Renal cortical epithelial cell (primary cell): ENCODE results near the gene KCNH1. TPM values are rescaled to one million over a fixed set of nuclear protein-coding genes. Genes with fewer than 3 reads are reported as not detected.

ENCODE experiments used
- DNase-seq: peaks from one replicate; pipeline ENCODE4 v3.0.0-alpha.2; 2011; ENCODE audit warnings: low read depth
- total RNA-seq: library from RNA; depleted of rRNA; stranded (reverse); fragments of >200 nt; gene quantifications from 2 replicates; pipeline ENCODE4 v1.2.3, GENCODE V29; 2014

The KCNH1 gene, protein sequence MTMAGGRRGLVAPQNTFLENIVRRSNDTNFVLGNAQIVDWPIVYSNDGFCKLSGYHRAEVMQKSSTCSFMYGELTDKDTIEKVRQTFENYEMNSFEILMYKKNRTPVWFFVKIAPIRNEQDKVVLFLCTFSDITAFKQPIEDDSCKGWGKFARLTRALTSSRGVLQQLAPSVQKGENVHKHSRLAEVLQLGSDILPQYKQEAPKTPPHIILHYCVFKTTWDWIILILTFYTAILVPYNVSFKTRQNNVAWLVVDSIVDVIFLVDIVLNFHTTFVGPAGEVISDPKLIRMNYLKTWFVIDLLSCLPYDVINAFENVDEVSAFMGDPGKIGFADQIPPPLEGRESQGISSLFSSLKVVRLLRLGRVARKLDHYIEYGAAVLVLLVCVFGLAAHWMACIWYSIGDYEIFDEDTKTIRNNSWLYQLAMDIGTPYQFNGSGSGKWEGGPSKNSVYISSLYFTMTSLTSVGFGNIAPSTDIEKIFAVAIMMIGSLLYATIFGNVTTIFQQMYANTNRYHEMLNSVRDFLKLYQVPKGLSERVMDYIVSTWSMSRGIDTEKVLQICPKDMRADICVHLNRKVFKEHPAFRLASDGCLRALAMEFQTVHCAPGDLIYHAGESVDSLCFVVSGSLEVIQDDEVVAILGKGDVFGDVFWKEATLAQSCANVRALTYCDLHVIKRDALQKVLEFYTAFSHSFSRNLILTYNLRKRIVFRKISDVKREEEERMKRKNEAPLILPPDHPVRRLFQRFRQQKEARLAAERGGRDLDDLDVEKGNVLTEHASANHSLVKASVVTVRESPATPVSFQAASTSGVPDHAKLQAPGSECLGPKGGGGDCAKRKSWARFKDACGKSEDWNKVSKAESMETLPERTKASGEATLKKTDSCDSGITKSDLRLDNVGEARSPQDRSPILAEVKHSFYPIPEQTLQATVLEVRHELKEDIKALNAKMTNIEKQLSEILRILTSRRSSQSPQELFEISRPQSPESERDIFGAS
- total RNA-seq = 7.1 and 18.3 TPM in 2 replicates

GRCh38 chr1:211133836-211134669, at the start of gene KCNH1:
KCNH1 (minus strand) TSS chr1:211134148; CDS start chr1:211133945, 203 bp downstream.
- DNase-seq = peak; percentile 42

GRCh38 chr1:211182746-211183145, 48.8 kb upstream of the KCNH1 start:
- no peak for DNase-seq

DNA sequence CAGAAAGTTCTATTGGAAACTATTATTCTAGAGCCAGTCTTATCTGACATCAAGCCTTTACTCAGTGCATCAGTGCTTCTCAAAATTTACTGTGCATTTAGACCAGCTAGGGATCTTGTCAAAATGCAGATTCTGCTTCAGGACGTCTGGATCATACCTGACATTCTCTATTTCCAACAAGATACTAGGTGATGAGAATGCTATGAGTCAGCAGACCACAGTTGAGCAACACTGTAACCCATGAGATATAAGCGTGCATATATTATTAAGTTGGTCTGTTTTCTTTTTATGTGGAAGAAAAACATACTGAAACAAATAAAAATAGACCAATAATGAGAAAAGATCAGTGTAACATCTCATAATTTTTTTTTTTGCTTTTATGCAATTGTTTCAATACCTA, 40.4 kb upstream of the KCNH1 start:
- DNase-seq = peak; percentile 23

DNA sequence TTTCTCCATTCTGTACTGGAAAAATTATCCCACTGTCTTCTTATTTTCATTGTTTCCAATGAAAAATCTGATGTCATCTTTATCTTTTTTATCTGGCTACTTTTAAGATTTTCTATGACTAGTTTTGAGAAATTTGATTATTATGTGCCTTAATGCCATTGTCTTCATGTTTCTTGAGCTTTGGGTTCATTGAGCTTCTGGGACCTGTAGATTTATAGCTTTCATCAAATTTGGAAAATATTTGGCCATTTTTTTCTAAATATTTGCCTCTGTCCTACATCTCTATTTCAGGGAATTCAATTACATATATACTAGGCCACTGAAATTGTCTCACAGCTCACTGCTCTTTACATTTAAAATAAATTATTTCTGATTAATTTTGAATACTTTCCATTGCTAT, 38.7 kb upstream of the KCNH1 start:
- no peak for DNase-seq

GRCh38 chr1:211169353-211169752, 35.4 kb upstream of the KCNH1 start:
- DNase-seq = no peak

- DNase-seq = no peak
These were observed 24.9 kb upstream of the KCNH1 start for GRCh38 chr1:211158866-211159265.

DNA sequence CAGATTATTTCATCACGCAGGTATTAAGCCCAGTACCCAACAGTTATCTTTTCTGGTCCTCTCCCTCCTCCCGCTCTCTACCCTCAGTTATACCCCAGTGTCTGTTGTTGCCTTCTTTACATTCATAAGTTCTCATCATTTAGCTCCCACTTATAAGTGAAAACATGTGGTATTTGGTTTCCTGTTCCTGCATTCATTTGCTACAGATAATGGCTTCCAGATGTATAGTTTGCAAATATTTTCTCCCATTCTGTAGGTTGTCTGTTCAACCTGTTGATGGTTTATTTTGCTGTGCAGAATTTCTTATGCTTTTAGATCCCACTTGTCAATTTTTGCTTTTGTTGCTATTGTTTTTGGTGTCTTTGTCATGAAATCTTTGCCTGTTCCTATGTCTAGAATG, 21.1 kb upstream of the KCNH1 start:
- no peak for DNase-seq

GRCh38 chr1:211153932-211154331, 20.0 kb upstream of the KCNH1 start:
- DNase-seq = no peak

GRCh38 chr1:211148366-211148765, 14.4 kb upstream of the KCNH1 start:
- no peak for DNase-seq

DNA sequence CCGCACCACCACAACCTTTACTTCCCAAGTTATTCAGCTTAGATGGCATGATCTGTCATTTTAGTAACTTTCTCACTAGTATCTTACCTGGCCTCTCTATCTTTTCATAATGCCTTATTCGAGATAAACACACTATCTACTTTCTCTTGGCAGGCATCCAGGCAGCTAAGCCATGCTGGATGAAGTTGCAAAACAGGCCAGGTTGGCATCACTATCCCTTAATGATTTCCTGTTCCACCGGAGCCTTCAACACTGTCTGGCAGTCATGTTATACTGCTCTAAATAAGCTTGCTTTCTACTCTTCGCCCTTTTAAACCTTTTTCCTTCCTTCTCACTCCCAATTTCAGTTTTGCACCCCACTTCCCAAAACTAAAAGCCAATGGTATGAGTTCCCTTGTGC, 12.0 kb upstream of the KCNH1 start:
- DNase-seq = no peak

DNA sequence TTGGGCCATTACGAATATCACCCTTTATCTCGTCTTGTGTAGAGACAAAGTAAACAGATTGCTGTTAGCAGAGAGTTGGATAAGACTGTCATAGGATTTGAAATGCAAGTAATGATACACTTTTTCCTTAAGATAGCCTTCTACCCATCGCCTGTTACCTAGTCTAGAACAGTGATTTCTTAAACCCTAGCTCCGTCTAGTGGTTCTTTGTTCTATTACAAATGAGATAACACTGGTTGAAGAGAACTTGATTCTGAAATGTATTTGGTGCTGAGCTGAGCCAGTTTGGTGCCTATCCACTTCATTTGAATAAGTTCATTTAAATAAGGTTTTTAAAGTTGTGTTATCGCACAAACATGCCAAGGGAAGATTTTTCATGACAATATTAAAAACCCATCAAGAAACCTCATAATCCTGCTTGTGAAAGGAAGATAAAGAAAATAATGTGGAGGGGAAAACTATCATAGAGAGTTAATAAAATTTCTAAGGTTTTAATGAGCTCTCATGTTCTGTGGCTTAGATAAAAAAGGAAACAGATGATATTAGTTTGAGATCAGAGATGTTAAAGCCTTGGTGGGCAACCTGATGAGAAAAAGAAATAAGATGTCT, 1.5 kb upstream of the KCNH1 start:
- peak; percentile 76 for DNase-seq

DNA sequence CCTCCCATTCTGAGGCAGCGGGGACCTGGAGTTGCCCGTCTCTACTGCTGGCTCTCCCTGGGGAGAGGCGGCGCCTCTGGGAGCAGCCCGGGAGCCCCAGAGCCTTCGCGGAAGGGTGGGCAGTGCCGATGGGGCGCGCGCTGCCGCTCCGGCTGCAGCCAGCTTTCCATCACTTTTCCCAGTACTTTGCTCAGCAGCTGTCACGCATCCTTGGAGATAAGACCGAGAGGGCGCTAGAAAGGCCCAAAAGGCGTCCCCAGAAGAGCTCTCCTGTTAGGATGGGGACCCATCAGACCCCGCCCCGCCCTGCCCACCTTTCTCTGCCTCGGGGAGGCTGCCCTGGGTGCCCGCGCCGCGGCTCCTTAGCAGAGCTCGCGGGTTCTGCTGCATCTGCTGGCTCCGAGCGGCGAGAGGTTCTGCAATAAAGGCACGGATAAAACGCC, 534 bp downstream of the KCNH1 start:
- no peak for DNase-seq

DNA sequence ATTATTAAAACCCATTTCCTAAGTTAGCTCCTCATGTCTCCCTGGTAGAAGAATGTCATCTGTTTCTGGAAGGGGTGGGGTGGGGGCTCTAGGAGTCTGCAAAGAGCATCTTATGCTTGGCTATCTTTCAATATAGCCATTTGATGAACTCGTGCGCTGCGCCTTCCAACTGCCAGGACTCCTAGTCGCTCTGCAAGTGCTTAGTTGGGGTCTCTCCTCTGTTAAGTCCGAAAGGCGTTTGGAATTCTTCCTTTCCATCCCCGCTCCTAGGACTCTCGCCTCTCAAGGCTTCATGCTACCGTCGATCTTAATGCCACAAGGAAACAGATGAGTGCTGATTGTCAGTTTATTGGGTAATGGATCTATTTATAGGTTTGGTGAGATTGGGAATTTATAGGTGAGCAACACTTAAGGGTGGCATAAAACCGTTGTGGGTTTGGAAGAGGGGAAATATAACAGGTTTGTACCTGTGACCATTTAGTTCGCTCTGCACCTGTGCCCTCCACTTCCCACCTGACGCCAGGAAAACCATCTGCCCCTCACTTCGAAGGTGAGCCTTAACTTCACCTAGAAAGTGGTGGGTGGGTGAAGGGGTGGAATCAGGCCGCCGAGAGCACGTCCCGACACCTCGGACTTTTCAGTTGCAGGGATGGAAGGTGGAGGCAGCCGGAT, 1.1 kb downstream of the KCNH1 start:
- no peak for DNase-seq

DNA sequence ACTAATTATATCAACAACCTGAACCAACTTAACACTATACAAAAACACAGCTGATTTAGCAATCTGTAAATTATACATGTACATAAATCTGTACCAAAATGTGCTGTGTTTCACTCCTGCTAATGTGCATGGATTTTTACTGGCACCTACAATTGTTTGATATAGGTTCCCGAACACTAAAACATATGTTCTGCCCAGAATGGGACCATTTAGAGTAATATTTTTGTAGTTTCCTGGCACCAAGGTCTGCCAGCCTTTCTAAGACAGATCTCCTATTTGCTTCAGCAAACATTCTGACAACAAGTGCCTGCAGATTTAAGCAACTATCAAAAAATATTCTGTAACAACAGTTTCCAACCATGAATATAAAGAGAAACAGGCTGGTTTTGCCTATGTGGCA, 4.2 kb downstream of the KCNH1 start:
- DNase-seq = no peak

- peak; percentile 19 for DNase-seq
These were observed 6.8 kb downstream of the KCNH1 start for GRCh38 chr1:211127166-211127565.

DNA sequence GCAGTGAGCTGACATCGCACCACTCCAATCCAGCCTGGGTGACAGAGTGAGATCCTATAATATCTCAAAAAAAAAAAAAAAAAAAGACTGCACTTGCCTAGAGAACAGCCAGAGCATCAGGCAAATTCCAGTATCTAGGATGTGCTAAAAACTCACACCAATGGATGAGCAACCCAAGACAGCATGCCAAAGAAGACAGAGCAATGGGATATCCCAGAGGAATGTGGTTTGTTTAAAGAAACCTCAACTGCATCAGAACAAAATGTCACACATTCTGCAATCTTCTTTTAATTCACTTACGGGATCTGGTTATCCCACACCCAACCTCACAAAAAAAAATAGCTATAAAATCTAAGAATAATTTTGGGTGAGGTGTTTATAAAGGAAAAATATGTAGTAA, 7.3 kb downstream of the KCNH1 start:
- DNase-seq = no peak

GRCh38 chr1:211118407-211119102, 15.4 kb downstream of the KCNH1 start:
- DNase-seq = peak; percentile 88

DNA sequence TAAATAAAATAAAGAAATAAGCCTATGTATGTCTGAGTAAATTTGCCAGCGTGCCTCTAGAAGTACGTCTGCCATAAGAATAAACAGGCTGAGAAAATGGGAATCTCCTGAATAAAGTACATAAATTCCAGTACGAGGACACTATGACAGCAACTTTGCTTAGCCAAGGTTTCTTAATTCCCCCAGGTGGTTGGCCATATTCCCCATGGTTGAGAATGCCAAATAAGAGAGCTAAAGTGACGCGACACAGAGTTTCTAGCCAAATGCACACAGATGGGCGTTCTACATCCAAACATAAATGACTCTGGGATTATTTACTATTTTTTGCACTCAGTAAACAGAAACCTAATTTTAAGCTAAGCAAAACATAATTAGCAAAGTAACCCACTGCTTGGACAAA, 19.5 kb downstream of the KCNH1 start:
- DNase-seq = no peak

GRCh38 chr1:211113566-211113965, 20.4 kb downstream of the KCNH1 start:
- DNase-seq = no peak

GRCh38 chr1:211111351-211111750, 22.6 kb downstream of the KCNH1 start:
- DNase-seq = no peak
